KMS-11 (cell line): Measurements from ENCODE around the gene RPA1.
"Not testable (repeated sequence)": the region's sequence is repeated elsewhere in the genome, so short reads cannot be mapped to it uniquely, and the experiment has no call there.

Source experiments
- H2AFZ ChIP-seq: fragments of 200-600 bp; sonication (generic); 2 replicates; pipeline ENCODE4 v1.6.1; 2016; ENCODE audit warnings: antibody characterized with exemption, mixed run types, low read depth
- H3K27ac ChIP-seq: fragments of 200-600 bp; sonication (generic); 2 replicates; pipeline ENCODE4 v1.6.1; 2016; ENCODE audit warnings: mild to moderate bottlenecking, mixed run types
- H3K27me3 ChIP-seq: fragments of 200-600 bp; sonication (generic); 2 replicates; pipeline ENCODE4 v1.6.1; 2017; ENCODE audit warnings: mild to moderate bottlenecking, low read depth, mixed run types, moderate library complexity; ENCODE audit not compliant: insufficient read depth
- H3K36me3 ChIP-seq: fragments of 200-600 bp; sonication (generic); 2 replicates; pipeline ENCODE4 v1.6.1; 2017; ENCODE audit warnings: mild to moderate bottlenecking, mixed run types; ENCODE audit not compliant: insufficient read depth
- H3K4me1 ChIP-seq: fragments of 200-600 bp; sonication (generic); 2 replicates; pipeline ENCODE4 v1.6.1; 2016; ENCODE audit warnings: mild to moderate bottlenecking, low read depth, mixed run types; ENCODE audit not compliant: poor library complexity, severe bottlenecking
- H3K4me2 ChIP-seq: fragments of 200-600 bp; sonication (generic); 2 replicates; pipeline ENCODE4 v1.7.0; 2016; ENCODE audit warnings: mild to moderate bottlenecking, mixed run types
- H3K4me3 ChIP-seq: fragments of 200-600 bp; sonication (generic); IDR thresholded peaks from 2 replicates; pipeline ENCODE4 v1.6.1; 2017; ENCODE audit warnings: low read depth, low read length, mixed read lengths; ENCODE audit not compliant: insufficient read depth
- H3K79me2 ChIP-seq: fragments of 200-600 bp; sonication (generic); 2 replicates; pipeline ENCODE4 v1.6.1; 2016; ENCODE audit warnings: low read depth, mixed run types; ENCODE audit not compliant: insufficient read depth
- H3K9ac ChIP-seq: fragments of 200-600 bp; sonication (generic); 2 replicates; pipeline ENCODE4 v1.6.1; 2016; ENCODE audit warnings: mild to moderate bottlenecking, mixed run types
- H4K20me1 ChIP-seq: fragments of 200-600 bp; sonication (generic); 2 replicates; pipeline ENCODE4 v1.6.1; 2016; ENCODE audit warnings: mild to moderate bottlenecking, mixed run types; ENCODE audit not compliant: insufficient read depth
- CTCF ChIP-seq: fragments of 200-600 bp; sonication (generic); conservative IDR thresholded peaks from 2 replicates; pipeline ENCODE4 v1.6.1; 2017; ENCODE audit warnings: low read depth, mild to moderate bottlenecking, antibody characterized with exemption, low read length, moderate library complexity, mixed read lengths

Gene RPA1

GRCh38 chr17:1894753-1895339, 65.0 kb downstream of the RPA1 start:
- no peak overlapping the region for H2AFZ ChIP-seq
- no peak overlapping the region for H3K4me3 ChIP-seq
- H4K20me1 ChIP-seq = no peaks in the 10 kb centered on the region
- no peak for TF ChIP-seq CTCF
- H3K27me3 ChIP-seq = no peaks in the 10 kb centered on the region
- no peak overlapping the region for H3K27ac ChIP-seq
- H3K4me1 ChIP-seq = peaks cover 17% of the 10 kb centered on the region
- no peak overlapping the region for H3K9ac ChIP-seq
- H3K36me3 ChIP-seq = no peaks in the 10 kb centered on the region
- H3K79me2 ChIP-seq = no peaks in the 10 kb centered on the region
- no peak overlapping the region for H3K4me2 ChIP-seq

GRCh38 chr17:1895479-1895878, 65.7 kb downstream of the RPA1 start:
- H3K4me3 ChIP-seq, H4K20me1 ChIP-seq, H2AFZ ChIP-seq, H3K36me3 ChIP-seq, H3K27ac ChIP-seq, H3K9ac ChIP-seq, H3K27me3 ChIP-seq, H3K79me2 ChIP-seq, H3K4me2 ChIP-seq: not testable (repeated sequence)
- H3K4me1 ChIP-seq = peaks cover 17% of the 10 kb centered on the region

DNA sequence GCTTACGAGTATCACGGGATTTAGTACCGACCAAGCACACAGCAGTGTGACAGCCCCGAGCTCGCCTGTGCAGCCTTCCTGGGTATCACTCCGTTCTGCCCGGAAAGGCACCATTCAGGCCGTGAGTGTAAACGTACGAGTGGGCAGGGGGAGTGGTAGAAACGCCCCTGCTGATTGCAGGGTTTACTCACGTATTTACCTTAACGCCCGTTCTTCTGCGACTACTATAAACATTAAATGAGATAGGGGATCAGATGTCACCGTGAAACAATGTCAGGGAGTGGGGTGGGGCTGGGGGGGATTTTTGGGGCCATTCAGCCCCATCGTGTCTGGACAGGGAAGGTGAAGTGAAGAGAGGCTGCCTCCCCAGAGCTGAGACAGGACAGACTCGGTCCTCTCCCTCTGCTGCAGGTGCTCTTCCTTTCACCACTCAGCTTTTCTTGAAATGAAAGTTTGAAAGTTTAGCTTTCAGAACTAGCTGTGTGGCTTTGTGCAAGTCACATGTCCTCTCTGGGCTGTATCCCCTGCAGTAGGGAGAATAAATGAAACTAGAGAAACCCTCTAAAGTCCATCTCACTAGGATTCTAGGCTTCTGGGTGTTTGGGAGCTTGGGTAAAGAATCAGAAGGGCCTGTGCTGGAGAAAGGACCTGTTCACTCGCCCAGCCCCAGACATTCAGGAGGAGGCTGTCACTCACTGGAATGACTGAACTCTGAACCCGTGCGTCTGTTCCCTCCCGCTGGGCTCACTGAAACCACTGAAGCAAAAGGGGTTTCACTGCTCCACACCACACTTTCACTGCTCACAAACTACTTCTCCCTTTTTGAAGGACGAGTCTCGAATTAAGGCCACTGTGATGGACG, 66.7 kb downstream of the RPA1 start:
- H3K4me3 ChIP-seq = no peak overlapping the region
- H3K9ac ChIP-seq = no peak overlapping the region
- H3K4me2 ChIP-seq = no peak overlapping the region
- no peak overlapping the region for H3K27ac ChIP-seq
- H4K20me1 ChIP-seq = no peaks in the 10 kb centered on the region
- no peak for TF ChIP-seq CTCF
- H2AFZ ChIP-seq = no peak overlapping the region
- H3K4me1 ChIP-seq = peaks cover 17% of the 10 kb centered on the region
- H3K27me3 ChIP-seq = no peaks in the 10 kb centered on the region
- H3K36me3 ChIP-seq = no peaks in the 10 kb centered on the region
- no peaks in the 10 kb centered on the region for H3K79me2 ChIP-seq

- TF ChIP-seq CTCF = no peak
- no peak overlapping the region for H3K27ac ChIP-seq
- H3K36me3 ChIP-seq = no peaks in the 10 kb centered on the region
- H2AFZ ChIP-seq = no peak overlapping the region
- no peaks in the 10 kb centered on the region for H3K27me3 ChIP-seq
- no peak overlapping the region for H3K9ac ChIP-seq
- no peaks in the 10 kb centered on the region for H4K20me1 ChIP-seq
- peaks cover 17% of the 10 kb centered on the region for H3K4me1 ChIP-seq
- H3K4me3 ChIP-seq = no peak overlapping the region
- no peak overlapping the region for H3K4me2 ChIP-seq
- H3K79me2 ChIP-seq = no peaks in the 10 kb centered on the region
These were observed 67.4 kb downstream of the RPA1 start for GRCh38 chr17:1897105-1897656.

DNA sequence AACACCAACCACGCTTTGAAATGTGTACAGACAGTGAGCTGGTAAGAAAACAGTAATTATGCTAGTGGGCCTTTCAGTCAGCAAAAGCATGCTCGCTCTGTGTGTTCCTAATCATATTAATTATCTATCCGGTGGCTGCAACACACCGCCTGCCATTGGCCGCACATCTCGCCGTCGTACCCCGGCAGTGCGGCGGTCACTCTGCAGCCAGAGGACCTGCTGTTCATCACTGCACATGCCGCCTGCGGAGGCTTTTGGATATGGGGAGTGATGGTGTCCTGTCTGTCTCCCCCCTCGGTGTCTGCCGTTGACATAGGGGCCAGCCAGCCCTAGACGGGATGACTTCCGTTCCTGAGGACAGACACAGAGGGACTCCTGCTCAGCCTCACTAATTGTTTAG, 68.5 kb downstream of the RPA1 start:
- Histone ChIP-seq H2AFZ (no peak overlapping the region), H3K4me3 (no peak overlapping the region), H3K79me2 (no peaks in the 10 kb centered on the region), H3K4me2 (no peak overlapping the region), H3K27ac (no peak overlapping the region), H3K36me3 (no peaks in the 10 kb centered on the region), H4K20me1 (no peaks in the 10 kb centered on the region), H3K9ac (no peak overlapping the region), H3K4me1 (peaks cover 17% of the 10 kb centered on the region), H3K27me3 (no peaks in the 10 kb centered on the region)
- TF ChIP-seq CTCF = no peak
